GM12878 (cell line): Measurements from ENCODE around the gene CYSTM1. TPM values are rescaled to one million over a fixed set of nuclear protein-coding genes. Genes with fewer than 3 reads are reported as not detected.

Experiments
- DPF2 ChIP-seq: fragments of 450-650 bp; IDR thresholded peaks from 2 replicates; pipeline ENCODE4 v1.6.1; 2017; ENCODE audit warnings: mild to moderate bottlenecking
- FOS ChIP-seq: IDR thresholded peaks from 3 replicates; pipeline ENCODE4 v1.6.1; 2011; ENCODE audit warnings: borderline replicate concordance; ENCODE audit not compliant: insufficient read length; ENCODE audit errors: extremely low read depth
- FOXK2 ChIP-seq: fragments of 450-650 bp; IDR thresholded peaks from 2 replicates; pipeline ENCODE4 v1.6.1; 2017; ENCODE audit warnings: mild to moderate bottlenecking, moderate library complexity
- LARP7 ChIP-seq: fragments of 450-650 bp; IDR thresholded peaks from 2 replicates; pipeline ENCODE4 v1.6.1; 2017; ENCODE audit warnings: mild to moderate bottlenecking
- MTA3 ChIP-seq: IDR thresholded peaks from 2 replicates; pipeline ENCODE4 v1.6.1; 2012; ENCODE audit warnings: low read length, inconsistent platforms, borderline replicate concordance
- POLR2A ChIP-seq: IDR thresholded peaks from 2 replicates; pipeline ENCODE4 v1.6.1; 2011; ENCODE audit warnings: low read depth, mild to moderate bottlenecking, low read length
- SMARCA5 ChIP-seq: fragments of 450-650 bp; IDR thresholded peaks from 2 replicates; pipeline ENCODE4 v1.6.1; 2017; ENCODE audit warnings: mild to moderate bottlenecking
- SMC3 ChIP-seq: IDR thresholded peaks from 2 replicates; pipeline ENCODE4 v1.6.1; 2011; ENCODE audit warnings: low read length, improper control_type of control experiment, borderline replicate concordance
- TBL1XR1 ChIP-seq: IDR thresholded peaks from 2 replicates; pipeline ENCODE4 v1.6.1; 2012; ENCODE audit warnings: low read depth, low read length, improper control_type of control experiment
- WRNIP1 ChIP-seq: IDR thresholded peaks from 2 replicates; pipeline ENCODE4 v1.6.1; 2011; ENCODE audit warnings: low read depth, low read length, improper control_type of control experiment, borderline replicate concordance
- ZNF207 ChIP-seq: fragments of 450-650 bp; IDR thresholded peaks from 2 replicates; pipeline ENCODE4 v1.6.1; 2014; ENCODE audit warnings: antibody characterized with exemption, mild to moderate bottlenecking, borderline replicate concordance
- ZNF217 ChIP-seq: fragments of 450-650 bp; IDR thresholded peaks from 2 replicates; pipeline ENCODE4 v1.6.1; 2017; ENCODE audit warnings: antibody characterized with exemption, mild to moderate bottlenecking
- polyA plus RNA-seq, 11 experiments: library from polyadenylated mRNA; depleted of rRNA in 4 of 11; unstranded in 6 of 11; stranded (reverse) in 5 of 11; fragments of >200 nt; fragmentation: Nextera tagmentation in 4 of 11; fragmentation: Illumina TruSeq in 1 of 11; extraction: Ambion mirVana in 4 of 11; extraction: Trizol in 1 of 11; gene quantifications; 1 replicate in 1 of 11; 2 replicates in 10 of 11; pipeline versions ENCODE4 v1.2.1 to v1.2.3, GENCODE V29; 2011 to 2016; ENCODE audit warnings: inconsistent platforms in 2 of 11, missing spikeins in 2 of 11, low read depth in 1 of 11
- total RNA-seq, 4 experiments: library from RNA; depleted of rRNA in 3 of 4; stranded (reverse); fragments of >200 nt in 3 of 4; fragmentation: Illumina TruSeq in 1 of 4; extraction: Trizol in 1 of 4; gene quantifications; 2 replicates each; pipeline versions ENCODE4 v1.2.1 to v1.2.3, GENCODE V29; 2013 to 2021
- TF ChIP-seq, protein P1 (sequence below): IDR thresholded peaks from 2 replicates; pipeline ENCODE4 v1.6.1; 2012; ENCODE audit warnings: low read length, inconsistent platforms
- TF ChIP-seq, protein P2 (sequence below): fragments of 450-650 bp; IDR thresholded peaks from 2 replicates; pipeline ENCODE4 v1.6.1; 2018; ENCODE audit warnings: mild to moderate bottlenecking, low read depth, moderate library complexity; ENCODE audit not compliant: partially characterized antibody
- TF ChIP-seq, protein P3 (sequence below): IDR thresholded peaks from 2 replicates; pipeline ENCODE4 v1.6.1; 2012; ENCODE audit warnings: low read depth, low read length, improper control_type of control experiment
- TF ChIP-seq, protein P4 (sequence below): fragments of 450-650 bp; IDR thresholded peaks from 2 replicates; pipeline ENCODE4 v1.6.1; 2017; ENCODE audit warnings: mild to moderate bottlenecking, moderate library complexity
- TF ChIP-seq, protein P5 (sequence below), 3 experiments: IDR thresholded peaks in 2 of 3; conservative IDR thresholded peaks in 1 of 3; 2 replicates each; pipeline ENCODE4 v1.5.1; 2011; ENCODE audit warnings: low read depth in 3 of 3, low read length in 3 of 3, mild to moderate bottlenecking in 3 of 3, control low read depth in 2 of 3, moderate library complexity in 2 of 3, inconsistent platforms in 1 of 3, mixed read lengths in 1 of 3; ENCODE audit not compliant: control insufficient read depth in 2 of 3, insufficient read depth in 1 of 3; ENCODE audit errors: extremely low read depth in 1 of 3

CYSTM1 gene
- total and polyA plus RNA-seq, 10 of the 15 experiments (the other 5 are each of a cell fraction or from before 2014, with no cell fraction given): 52.7 to 261 (median 98.7) TPM

DNA sequence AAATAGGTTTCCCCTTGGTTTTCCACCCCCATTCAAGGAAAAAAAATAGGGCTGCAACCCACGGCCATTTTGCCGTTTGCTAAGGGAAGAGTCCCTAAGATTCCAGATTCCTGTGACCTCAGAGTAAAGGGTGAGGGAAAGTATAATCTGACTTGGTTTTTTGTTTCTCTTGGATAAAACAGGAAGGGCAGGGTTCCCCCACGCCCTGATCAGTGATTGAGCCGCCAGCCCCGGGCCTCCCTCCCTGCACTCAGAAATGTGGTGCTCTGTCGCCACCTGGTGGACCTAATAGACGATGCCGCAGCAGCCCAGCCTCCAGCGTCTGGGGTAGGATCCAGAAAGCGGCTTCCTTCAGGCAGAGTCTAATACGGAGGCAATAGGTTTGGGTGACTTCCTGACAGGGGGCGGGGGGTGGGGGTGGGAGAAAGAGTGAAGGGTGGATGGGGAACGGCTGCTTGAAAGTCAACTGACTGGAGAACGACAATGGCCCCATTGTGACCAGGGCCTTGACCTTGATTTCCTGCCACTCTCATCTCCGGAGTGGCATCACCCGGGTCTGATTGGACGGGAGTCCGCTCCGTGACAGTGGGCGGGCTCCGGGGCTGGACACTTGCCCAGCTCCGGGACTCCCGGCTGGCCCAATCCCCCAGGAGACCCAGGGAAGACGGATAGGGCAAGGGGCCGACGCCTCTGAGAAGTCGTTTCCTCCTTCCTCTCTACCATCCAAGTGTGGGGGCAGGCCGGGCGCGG lies 17.8 kb upstream of the CYSTM1 start (continued):
- TF ChIP-seq, protein P1, sequence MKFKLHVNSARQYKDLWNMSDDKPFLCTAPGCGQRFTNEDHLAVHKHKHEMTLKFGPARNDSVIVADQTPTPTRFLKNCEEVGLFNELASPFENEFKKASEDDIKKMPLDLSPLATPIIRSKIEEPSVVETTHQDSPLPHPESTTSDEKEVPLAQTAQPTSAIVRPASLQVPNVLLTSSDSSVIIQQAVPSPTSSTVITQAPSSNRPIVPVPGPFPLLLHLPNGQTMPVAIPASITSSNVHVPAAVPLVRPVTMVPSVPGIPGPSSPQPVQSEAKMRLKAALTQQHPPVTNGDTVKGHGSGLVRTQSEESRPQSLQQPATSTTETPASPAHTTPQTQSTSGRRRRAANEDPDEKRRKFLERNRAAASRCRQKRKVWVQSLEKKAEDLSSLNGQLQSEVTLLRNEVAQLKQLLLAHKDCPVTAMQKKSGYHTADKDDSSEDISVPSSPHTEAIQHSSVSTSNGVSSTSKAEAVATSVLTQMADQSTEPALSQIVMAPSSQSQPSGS: no peak
- TF ChIP-seq FOS (no peak), DPF2 (0 out of 2 replicates have a peak, but pooled peaks have one; percentile 14), SMC3 (peak; percentile 94), LARP7 (peak; percentile 30; the same call in 1 of the 2 replicates), MTA3 (no peak), WRNIP1 (no peak), SMARCA5 (peak; percentile 78; the same call in 1 of the 2 replicates), POLR2A (no peak), ZNF217 (no peak), FOXK2 (no peak), TBL1XR1 (no peak), ZNF207 (no peak)
- TF ChIP-seq, protein P2, sequence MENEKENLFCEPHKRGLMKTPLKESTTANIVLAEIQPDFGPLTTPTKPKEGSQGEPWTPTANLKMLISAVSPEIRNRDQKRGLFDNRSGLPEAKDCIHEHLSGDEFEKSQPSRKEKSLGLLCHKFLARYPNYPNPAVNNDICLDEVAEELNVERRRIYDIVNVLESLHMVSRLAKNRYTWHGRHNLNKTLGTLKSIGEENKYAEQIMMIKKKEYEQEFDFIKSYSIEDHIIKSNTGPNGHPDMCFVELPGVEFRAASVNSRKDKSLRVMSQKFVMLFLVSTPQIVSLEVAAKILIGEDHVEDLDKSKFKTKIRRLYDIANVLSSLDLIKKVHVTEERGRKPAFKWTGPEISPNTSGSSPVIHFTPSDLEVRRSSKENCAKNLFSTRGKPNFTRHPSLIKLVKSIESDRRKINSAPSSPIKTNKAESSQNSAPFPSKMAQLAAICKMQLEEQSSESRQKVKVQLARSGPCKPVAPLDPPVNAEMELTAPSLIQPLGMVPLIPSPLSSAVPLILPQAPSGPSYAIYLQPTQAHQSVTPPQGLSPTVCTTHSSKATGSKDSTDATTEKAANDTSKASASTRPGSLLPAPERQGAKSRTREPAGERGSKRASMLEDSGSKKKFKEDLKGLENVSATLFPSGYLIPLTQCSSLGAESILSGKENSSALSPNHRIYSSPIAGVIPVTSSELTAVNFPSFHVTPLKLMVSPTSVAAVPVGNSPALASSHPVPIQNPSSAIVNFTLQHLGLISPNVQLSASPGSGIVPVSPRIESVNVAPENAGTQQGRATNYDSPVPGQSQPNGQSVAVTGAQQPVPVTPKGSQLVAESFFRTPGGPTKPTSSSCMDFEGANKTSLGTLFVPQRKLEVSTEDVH: no peak
- TF ChIP-seq, protein P3, sequence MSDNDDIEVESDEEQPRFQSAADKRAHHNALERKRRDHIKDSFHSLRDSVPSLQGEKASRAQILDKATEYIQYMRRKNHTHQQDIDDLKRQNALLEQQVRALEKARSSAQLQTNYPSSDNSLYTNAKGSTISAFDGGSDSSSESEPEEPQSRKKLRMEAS: no peak
- TF ChIP-seq, protein P4, sequence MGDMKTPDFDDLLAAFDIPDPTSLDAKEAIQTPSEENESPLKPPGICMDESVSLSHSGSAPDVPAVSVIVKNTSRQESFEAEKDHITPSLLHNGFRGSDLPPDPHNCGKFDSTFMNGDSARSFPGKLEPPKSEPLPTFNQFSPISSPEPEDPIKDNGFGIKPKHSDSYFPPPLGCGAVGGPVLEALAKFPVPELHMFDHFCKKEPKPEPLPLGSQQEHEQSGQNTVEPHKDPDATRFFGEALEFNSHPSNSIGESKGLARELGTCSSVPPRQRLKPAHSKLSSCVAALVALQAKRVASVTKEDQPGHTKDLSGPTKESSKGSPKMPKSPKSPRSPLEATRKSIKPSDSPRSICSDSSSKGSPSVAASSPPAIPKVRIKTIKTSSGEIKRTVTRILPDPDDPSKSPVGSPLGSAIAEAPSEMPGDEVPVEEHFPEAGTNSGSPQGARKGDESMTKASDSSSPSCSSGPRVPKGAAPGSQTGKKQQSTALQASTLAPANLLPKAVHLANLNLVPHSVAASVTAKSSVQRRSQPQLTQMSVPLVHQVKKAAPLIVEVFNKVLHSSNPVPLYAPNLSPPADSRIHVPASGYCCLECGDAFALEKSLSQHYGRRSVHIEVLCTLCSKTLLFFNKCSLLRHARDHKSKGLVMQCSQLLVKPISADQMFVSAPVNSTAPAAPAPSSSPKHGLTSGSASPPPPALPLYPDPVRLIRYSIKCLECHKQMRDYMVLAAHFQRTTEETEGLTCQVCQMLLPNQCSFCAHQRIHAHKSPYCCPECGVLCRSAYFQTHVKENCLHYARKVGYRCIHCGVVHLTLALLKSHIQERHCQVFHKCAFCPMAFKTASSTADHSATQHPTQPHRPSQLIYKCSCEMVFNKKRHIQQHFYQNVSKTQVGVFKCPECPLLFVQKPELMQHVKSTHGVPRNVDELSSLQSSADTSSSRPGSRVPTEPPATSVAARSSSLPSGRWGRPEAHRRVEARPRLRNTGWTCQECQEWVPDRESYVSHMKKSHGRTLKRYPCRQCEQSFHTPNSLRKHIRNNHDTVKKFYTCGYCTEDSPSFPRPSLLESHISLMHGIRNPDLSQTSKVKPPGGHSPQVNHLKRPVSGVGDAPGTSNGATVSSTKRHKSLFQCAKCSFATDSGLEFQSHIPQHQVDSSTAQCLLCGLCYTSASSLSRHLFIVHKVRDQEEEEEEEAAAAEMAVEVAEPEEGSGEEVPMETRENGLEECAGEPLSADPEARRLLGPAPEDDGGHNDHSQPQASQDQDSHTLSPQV: 0 out of 2 replicates have a peak, but pooled peaks have one; percentile 30
- TF ChIP-seq, protein P5, sequence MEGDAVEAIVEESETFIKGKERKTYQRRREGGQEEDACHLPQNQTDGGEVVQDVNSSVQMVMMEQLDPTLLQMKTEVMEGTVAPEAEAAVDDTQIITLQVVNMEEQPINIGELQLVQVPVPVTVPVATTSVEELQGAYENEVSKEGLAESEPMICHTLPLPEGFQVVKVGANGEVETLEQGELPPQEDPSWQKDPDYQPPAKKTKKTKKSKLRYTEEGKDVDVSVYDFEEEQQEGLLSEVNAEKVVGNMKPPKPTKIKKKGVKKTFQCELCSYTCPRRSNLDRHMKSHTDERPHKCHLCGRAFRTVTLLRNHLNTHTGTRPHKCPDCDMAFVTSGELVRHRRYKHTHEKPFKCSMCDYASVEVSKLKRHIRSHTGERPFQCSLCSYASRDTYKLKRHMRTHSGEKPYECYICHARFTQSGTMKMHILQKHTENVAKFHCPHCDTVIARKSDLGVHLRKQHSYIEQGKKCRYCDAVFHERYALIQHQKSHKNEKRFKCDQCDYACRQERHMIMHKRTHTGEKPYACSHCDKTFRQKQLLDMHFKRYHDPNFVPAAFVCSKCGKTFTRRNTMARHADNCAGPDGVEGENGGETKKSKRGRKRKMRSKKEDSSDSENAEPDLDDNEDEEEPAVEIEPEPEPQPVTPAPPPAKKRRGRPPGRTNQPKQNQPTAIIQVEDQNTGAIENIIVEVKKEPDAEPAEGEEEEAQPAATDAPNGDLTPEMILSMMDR (IDR thresholded peaks at IDR 0.05 in 2 of 3, conservative IDR thresholded peaks at IDR 0.05 in 1 of 3; ENCODE audit: control insufficient read depth in 2 of 3, extremely low read depth in 1 of 3, insufficient read depth in 1 of 3, low read depth in 3 of 3, low read length in 3 of 3): peak; percentile 88 to 95 (median 94)
